Measurements from ENCODE around the gene MARCHF10. TPM values are rescaled to one million over a fixed set of nuclear protein-coding genes. Genes with fewer than 3 reads are reported as not detected.
A peak's percentile ranks its signal among the peaks of the same experiment; 100 is the strongest.

The MARCHF10 gene
- polyA plus RNA-seq, 1 experiment = 0.14 TPM

- Histone ChIP-seq H3K27ac (ENCODE audit: low read depth, low read length) (no peak overlapping the region), H3K27me3 (ENCODE audit: control insufficient read depth, insufficient read depth, low read length) (no peaks in the 10 kb centered on the region), H3K4me3 (ENCODE audit: low read depth, low read length) (no peak overlapping the region), H3K9me3 (ENCODE audit: control insufficient read depth, insufficient read depth, low read length) (no peaks in the 10 kb centered on the region)
- POLR2A ChIA-PET = no interaction called here
- TF ChIP-seq CTCF (IDR thresholded peaks at IDR 0.05; ENCODE audit: low read depth, low read length) = no peak
- CTCF ChIA-PET = no interaction called here
- DNase-seq (ENCODE audit: low read depth, low spot score) = no peak
Observed at GRCh38 chr17:62794666-62794971, 13.5 kb downstream of the MARCHF10 start.

GRCh38 chr17:62793919-62794665, 14.0 kb downstream of the MARCHF10 start:
- ChIA-PET POLR2A (no interaction called here), CTCF (no interaction called here)

GRCh38 chr17:62792447-62792800, 15.7 kb downstream of the MARCHF10 start:
- no peak for DNase-seq (ENCODE audit: low read depth, low spot score)
- H3K27me3 ChIP-seq (ENCODE audit: control insufficient read depth, insufficient read depth, low read length) = no peaks in the 10 kb centered on the region
- CTCF ChIA-PET = no interaction called here
- POLR2A ChIA-PET = no interaction called here
- H3K27ac ChIP-seq (ENCODE audit: low read depth, low read length) = peak overlapping the region; percentile 96
- TF ChIP-seq CTCF (IDR thresholded peaks at IDR 0.05; ENCODE audit: low read depth, low read length) = no peak
- H3K4me3 ChIP-seq (ENCODE audit: low read depth, low read length) = no peak overlapping the region
- no peaks in the 10 kb centered on the region for H3K9me3 ChIP-seq (ENCODE audit: control insufficient read depth, insufficient read depth, low read length)

More at GRCh38 chr17:62793919-62794665, 14.0 kb downstream of the MARCHF10 start:
- DNase-seq (ENCODE audit: low read depth, low spot score) = no peak
- TF ChIP-seq CTCF (IDR thresholded peaks at IDR 0.05; ENCODE audit: low read depth, low read length) = no peak
- Histone ChIP-seq H3K27me3 (ENCODE audit: control insufficient read depth, insufficient read depth, low read length) (no peaks in the 10 kb centered on the region), H3K9me3 (ENCODE audit: control insufficient read depth, insufficient read depth, low read length) (no peaks in the 10 kb centered on the region), H3K27ac (ENCODE audit: low read depth, low read length) (no peak overlapping the region), H3K4me3 (ENCODE audit: low read depth, low read length) (no peak overlapping the region)

GRCh38 chr17:62791767-62792446, 16.2 kb downstream of the MARCHF10 start:
- ChIA-PET POLR2A (interaction anchor here (0.7 to 1.4 kb wide), 3 partner anchors 13 to 201 kb away, joined by 3 to 12 read pairs (median 5); no protein-coding TSS in a partner anchor), CTCF (no interaction called here)
- Histone ChIP-seq H3K4me3 (ENCODE audit: low read depth, low read length) (no peak overlapping the region; the same call in 1 of the 2 replicates), H3K27ac (ENCODE audit: low read depth, low read length) (peak overlapping the region; percentile 96), H3K9me3 (ENCODE audit: control insufficient read depth, insufficient read depth, low read length) (no peaks in the 10 kb centered on the region), H3K27me3 (ENCODE audit: control insufficient read depth, insufficient read depth, low read length) (no peaks in the 10 kb centered on the region)
- peak; percentile 91 for DNase-seq (ENCODE audit: low read depth, low spot score)
- no peak for TF ChIP-seq CTCF (IDR thresholded peaks at IDR 0.05; ENCODE audit: low read depth, low read length)

GRCh38 chr17:62791235-62791734, 16.8 kb downstream of the MARCHF10 start:
- H3K27me3 ChIP-seq (ENCODE audit: control insufficient read depth, insufficient read depth, low read length) = no peaks in the 10 kb centered on the region
- H3K4me3 ChIP-seq (ENCODE audit: low read depth, low read length) = peak overlapping the region; percentile 36
- CTCF ChIA-PET = no interaction called here
- POLR2A ChIA-PET = interaction anchor here (0.7 to 1.4 kb wide), 4 partner anchors 12 to 202 kb away, joined by 3 to 12 read pairs (median 4); no protein-coding TSS in a partner anchor
- peak overlapping the region; percentile 96 for H3K27ac ChIP-seq (ENCODE audit: low read depth, low read length)
- TF ChIP-seq CTCF (IDR thresholded peaks at IDR 0.05; ENCODE audit: low read depth, low read length) = no peak; the same call in 1 of the 2 replicates
- peak; percentile 85 for DNase-seq (ENCODE audit: low read depth, low spot score)
- H3K9me3 ChIP-seq (ENCODE audit: control insufficient read depth, insufficient read depth, low read length) = no peaks in the 10 kb centered on the region
